Activated CD8-positive, alpha-beta memory T cell treated with anti-CD3 and anti-CD28 coated beads, Interleukin-2, amount 10 ng/mL, durations not matched to agents 7 days and 5 days (primary cell): Measurements from ENCODE around the gene CUL7. TPM values are rescaled to one million over a fixed set of nuclear protein-coding genes. Genes with fewer than 3 reads are reported as not detected.
"Not testable (repeated sequence)": the region's sequence is repeated elsewhere in the genome, so short reads cannot be mapped to it uniquely, and the experiment has no call there.

ENCODE experiments used
- ATAC-seq: fragments of 150-1000 bp; cut with Tn5 transposase; one replicate; pipeline ENCODE4 v1.10.0; 2021; ENCODE audit warnings: moderate library complexity
- CTCF ChIA-PET: fragments of 350-600 bp; sonication (Branson Sonifier 250); formaldehyde crosslinking; loops from one replicate; lab custom pipeline; 2021; ENCODE audit warnings: antibody characterized with exemption; lab: Charles Lee
- DNase-seq: peaks from one replicate; pipeline ENCODE4 v3.0.0-alpha.2; 2020
- H3K27ac Mint-ChIP-seq: one replicate; pipeline ENCODE4 v1.8.0; 2021; ENCODE audit warnings: mild to moderate bottlenecking, mixed read lengths
- H3K27me3 Mint-ChIP-seq: one replicate; pipeline ENCODE4 v1.8.0; 2021; ENCODE audit warnings: mixed read lengths
- H3K36me3 Mint-ChIP-seq: one replicate; pipeline ENCODE4 v1.8.0; 2021; ENCODE audit warnings: mild to moderate bottlenecking, mixed read lengths
- H3K4me1 Mint-ChIP-seq: one replicate; pipeline ENCODE4 v1.8.0; 2021; ENCODE audit warnings: mixed read lengths
- H3K4me3 Mint-ChIP-seq: one replicate; pipeline ENCODE4 v1.8.0; 2021; ENCODE audit warnings: mild to moderate bottlenecking, moderate library complexity, mixed read lengths
- H3K9me3 Mint-ChIP-seq: one replicate; pipeline ENCODE4 v1.8.0; 2022; ENCODE audit warnings: low read depth, mixed read lengths
- total RNA-seq, 2 experiments: library from RNA; stranded (reverse); gene quantifications; one replicate each; pipeline ENCODE4 v1.2.3, GENCODE V29; 2021

The CUL7 gene
- total RNA-seq, 2 experiments from 2014 or later = 10.4 to 12.0 TPM

GRCh38 chr6:43052842-43053544 lies 658 bp downstream of the CUL7 start:
- Mint-ChIP-seq H3K4me1 (peaks cover 34% of the 10 kb centered on the region), H3K36me3 (peaks cover 18% of the 10 kb centered on the region), H3K4me3 (peak overlapping the region; percentile 92), H3K27me3 (no peaks in the 10 kb centered on the region), H3K27ac (peak overlapping the region; percentile 98), H3K9me3 (no peaks in the 10 kb centered on the region)
- ATAC-seq (no peak), DNase-seq (peak; percentile 51)
- CTCF ChIA-PET = interaction anchor here (0.6 to 1.7 kb wide), 5 partner anchors 10 to 176 kb away, joined by 3 to 11 read pairs (median 3); partner anchors contain the start of gene DNPH1

GRCh38 chr6:43052225-43052841 lies 1.3 kb downstream of the CUL7 start:
- Mint-ChIP-seq H3K27ac (peak overlapping the region; percentile 98), H3K4me1 (peaks cover 28% of the 10 kb centered on the region), H3K36me3 (peaks cover 18% of the 10 kb centered on the region), H3K9me3 (no peaks in the 10 kb centered on the region), H3K4me3 (peak overlapping the region; percentile 92), H3K27me3 (no peaks in the 10 kb centered on the region)
- no peak for ATAC-seq
- CTCF ChIA-PET = interaction anchor here (0.9 kb wide), 1 partner anchor 30 kb away, joined by 4 read pairs; no protein-coding TSS in a partner anchor
- no peak for DNase-seq

- Mint-ChIP-seq H3K4me3 (no peak overlapping the region), H3K9me3 (no peaks in the 10 kb centered on the region), H3K36me3 (peaks cover 14% of the 10 kb centered on the region), H3K27ac (peak overlapping the region; percentile 5), H3K27me3 (no peaks in the 10 kb centered on the region), H3K4me1 (peaks cover 28% of the 10 kb centered on the region)
- DNase-seq (no peak), ATAC-seq (no peak)
- CTCF ChIA-PET = no interaction called here
Measured at GRCh38 chr6:43050981-43051380, 2.7 kb downstream of the CUL7 start.

- ATAC-seq (no peak), DNase-seq (no peak)
- no peak overlapping the region for H3K4me3 Mint-ChIP-seq
- no peak overlapping the region for H3K27ac Mint-ChIP-seq
- CTCF ChIA-PET = interaction anchor here (1.3 kb wide), 1 partner anchor 27 kb away, joined by 3 read pairs; the partner anchor contains the start of gene RRP36
- H3K9me3 Mint-ChIP-seq = no peaks in the 10 kb centered on the region
- no peaks in the 10 kb centered on the region for H3K27me3 Mint-ChIP-seq
- peaks cover 20% of the 10 kb centered on the region for H3K4me1 Mint-ChIP-seq
- H3K36me3 Mint-ChIP-seq = peaks cover 6% of the 10 kb centered on the region
Measured at GRCh38 chr6:43047998-43048397, 5.7 kb downstream of the CUL7 start.

GRCh38 chr6:43045371-43045930 lies 8.2 kb downstream of the CUL7 start:
- ATAC-seq (no peak), DNase-seq (no peak)
- Mint-ChIP-seq H3K4me1 (peaks cover under 1% of the 10 kb centered on the region), H3K4me3 (no peak overlapping the region), H3K27ac (no peak overlapping the region), H3K36me3 (peaks cover 4% of the 10 kb centered on the region), H3K9me3 (no peaks in the 10 kb centered on the region), H3K27me3 (no peaks in the 10 kb centered on the region)
- CTCF ChIA-PET = interaction anchor here (1.5 kb wide), 1 partner anchor 98 kb away, joined by 5 read pairs; no protein-coding TSS in a partner anchor

- Mint-ChIP-seq H3K27me3 (no peaks in the 10 kb centered on the region), H3K4me1 (no peaks in the 10 kb centered on the region), H3K27ac (no peak overlapping the region), H3K36me3 (peaks cover 3% of the 10 kb centered on the region), H3K9me3 (no peaks in the 10 kb centered on the region), H3K4me3 (no peak overlapping the region)
- DNase-seq (no peak), ATAC-seq (no peak)
- CTCF ChIA-PET = interaction anchor here (0.6 kb wide), 1 partner anchor 135 kb away, joined by 3 read pairs; no protein-coding TSS in a partner anchor
Measured at GRCh38 chr6:43043310-43043709, 10.3 kb downstream of the CUL7 start.

- H3K4me1 Mint-ChIP-seq, H3K9me3 Mint-ChIP-seq, H3K36me3 Mint-ChIP-seq, H3K27me3 Mint-ChIP-seq, DNase-seq, ATAC-seq, H3K4me3 Mint-ChIP-seq, H3K27ac Mint-ChIP-seq: not testable (repeated sequence)
- CTCF ChIA-PET = interaction anchor here (1.4 kb wide), 1 partner anchor 26 kb away, joined by 5 read pairs; no protein-coding TSS in a partner anchor
Measured at GRCh38 chr6:43041475-43041874, 12.2 kb downstream of the CUL7 start.

GRCh38 chr6:43040542-43041257 lies 13.0 kb downstream of the CUL7 start:
- no peak for ATAC-seq
- Mint-ChIP-seq H3K9me3 (no peaks in the 10 kb centered on the region), H3K27ac (no peak overlapping the region), H3K4me3 (no peak overlapping the region), H3K27me3 (no peaks in the 10 kb centered on the region), H3K4me1 (no peaks in the 10 kb centered on the region), H3K36me3 (peaks cover 7% of the 10 kb centered on the region)
- no peak for DNase-seq
- CTCF ChIA-PET = interaction anchor here (0.9 kb wide), 1 partner anchor 18 kb away, joined by 3 read pairs; no protein-coding TSS in a partner anchor

GRCh38 chr6:43038727-43039126 lies 14.9 kb downstream of the CUL7 start:
- CTCF ChIA-PET = interaction anchor here (0.7 to 0.8 kb wide), 2 partner anchors 18 to 20 kb away, joined by 3 read pairs; partner anchors contain the start of genes KLC4, MRPL2 and RRP36
- H3K27me3 Mint-ChIP-seq = no peaks in the 10 kb centered on the region
- H3K36me3 Mint-ChIP-seq = peaks cover 14% of the 10 kb centered on the region
- no peak for DNase-seq
- no peaks in the 10 kb centered on the region for H3K4me1 Mint-ChIP-seq
- no peak overlapping the region for H3K4me3 Mint-ChIP-seq
- no peak for ATAC-seq
- no peak overlapping the region for H3K27ac Mint-ChIP-seq
- H3K9me3 Mint-ChIP-seq = no peaks in the 10 kb centered on the region

- no peak for DNase-seq
- H3K9me3 Mint-ChIP-seq = no peaks in the 10 kb centered on the region
Measured at GRCh38 chr6:43037706-43038105, 15.9 kb downstream of the CUL7 start.

GRCh38 chr6:43037197-43037596 lies 16.5 kb downstream of the CUL7 start:
- Mint-ChIP-seq H3K27me3 (no peaks in the 10 kb centered on the region), H3K4me1 (peaks cover 3% of the 10 kb centered on the region), H3K9me3 (no peaks in the 10 kb centered on the region), H3K4me3 (no peak overlapping the region), H3K36me3 (peaks cover 19% of the 10 kb centered on the region), H3K27ac (no peak overlapping the region)
- CTCF ChIA-PET = no interaction called here
- no peak for ATAC-seq
- DNase-seq = no peak

More at GRCh38 chr6:43037706-43038105, 15.9 kb downstream of the CUL7 start:
- Mint-ChIP-seq H3K36me3 (peaks cover 19% of the 10 kb centered on the region), H3K4me3 (no peak overlapping the region), H3K27me3 (no peaks in the 10 kb centered on the region), H3K4me1 (peaks cover 3% of the 10 kb centered on the region), H3K27ac (no peak overlapping the region)
- ATAC-seq = no peak
- CTCF ChIA-PET = no interaction called here

GRCh38 chr6:43036712-43037111 lies 16.9 kb downstream of the CUL7 start:
- Mint-ChIP-seq H3K27me3 (no peaks in the 10 kb centered on the region), H3K4me3 (no peak overlapping the region), H3K27ac (no peak overlapping the region), H3K36me3 (peaks cover 20% of the 10 kb centered on the region), H3K9me3 (no peaks in the 10 kb centered on the region), H3K4me1 (peaks cover 3% of the 10 kb centered on the region)
- DNase-seq (no peak), ATAC-seq (no peak)
- CTCF ChIA-PET = no interaction called here
